NCI-H345 (cell line): ENCODE data around the gene POLR1A.

Experiments
- DNase-seq: peaks from one replicate; lab custom pipeline; 2025; lab: John Stamatoyannopoulos, UW

The POLR1A gene

GRCh38 chr2:86097114-86097896 is 8.4 kb downstream of the POLR1A start:
- no peak for DNase-seq

DNA sequence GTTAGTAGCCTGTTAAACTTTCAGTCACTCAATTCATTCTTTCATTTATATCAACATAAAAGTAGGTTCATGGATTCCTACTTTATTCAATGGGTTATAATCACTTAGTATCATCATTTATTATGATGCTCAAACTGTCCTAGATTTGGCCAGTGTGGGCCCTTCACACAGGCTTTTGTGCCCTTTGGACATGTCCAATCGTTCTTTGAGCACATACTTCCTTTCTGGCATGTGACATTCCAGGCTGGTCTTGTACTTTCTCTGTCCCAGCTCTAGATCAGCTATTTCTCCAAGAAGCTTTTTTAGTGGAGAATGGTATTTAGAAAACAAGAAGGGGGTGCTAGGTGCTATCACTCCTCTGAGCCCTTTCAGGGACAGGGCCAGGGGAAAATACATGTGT is 11.5 kb downstream of the POLR1A start:
- no peak for DNase-seq

- no peak for DNase-seq
Observed at GRCh38 chr2:86087936-86088850, 17.5 kb downstream of the POLR1A start.

GRCh38 chr2:86082756-86083155 is 22.9 kb downstream of the POLR1A start:
- no peak for DNase-seq

DNA sequence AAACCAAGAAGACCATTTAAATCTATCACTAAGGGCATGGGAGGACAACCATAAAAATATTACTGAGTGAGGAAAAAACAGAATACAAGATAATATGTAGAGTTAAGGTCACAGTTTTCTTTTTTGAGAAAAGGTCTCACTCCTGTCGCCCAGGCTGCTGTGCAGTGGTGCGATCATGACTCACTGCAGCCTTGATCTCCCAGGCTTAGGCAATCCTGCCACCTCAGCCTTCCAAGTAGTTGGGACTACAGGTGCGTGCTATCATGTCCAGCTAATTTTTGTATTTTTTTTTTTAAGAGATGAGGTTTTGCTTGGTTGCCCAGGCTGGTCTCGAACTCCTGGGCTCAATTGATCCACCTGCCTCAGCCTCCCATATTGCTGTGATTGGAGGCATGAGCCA is 24.0 kb downstream of the POLR1A start:
- DNase-seq, result no peak

- peak; percentile 49 for DNase-seq
Observed at GRCh38 chr2:86079981-86080911, 25.4 kb downstream of the POLR1A start.

- DNase-seq, result no peak
Observed at GRCh38 chr2:86078774-86079545, 26.7 kb downstream of the POLR1A start.

- DNase-seq, result no peak
Observed at GRCh38 chr2:86075886-86076285, 29.8 kb downstream of the POLR1A start.

DNA sequence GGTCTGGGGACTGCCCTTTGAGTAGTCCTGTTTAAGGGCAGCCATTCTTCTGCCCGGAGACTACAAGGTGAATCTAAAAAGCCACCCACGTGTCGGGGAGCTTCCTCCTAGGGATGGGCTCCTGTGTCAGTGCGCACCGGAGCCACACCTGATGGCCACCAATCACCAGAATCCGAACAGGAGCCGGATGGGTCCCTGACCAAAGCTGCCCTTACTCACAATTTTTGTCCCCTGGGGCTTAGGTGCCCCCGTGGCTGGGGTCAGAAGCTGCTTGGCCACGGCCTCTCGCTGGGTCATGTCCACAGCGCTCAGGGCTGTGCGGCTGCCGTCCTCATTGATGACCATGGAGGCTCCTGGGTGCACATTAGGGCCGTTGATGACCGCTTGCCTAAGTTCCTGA is 30.9 kb downstream of the POLR1A start:
- no peak for DNase-seq

DNA sequence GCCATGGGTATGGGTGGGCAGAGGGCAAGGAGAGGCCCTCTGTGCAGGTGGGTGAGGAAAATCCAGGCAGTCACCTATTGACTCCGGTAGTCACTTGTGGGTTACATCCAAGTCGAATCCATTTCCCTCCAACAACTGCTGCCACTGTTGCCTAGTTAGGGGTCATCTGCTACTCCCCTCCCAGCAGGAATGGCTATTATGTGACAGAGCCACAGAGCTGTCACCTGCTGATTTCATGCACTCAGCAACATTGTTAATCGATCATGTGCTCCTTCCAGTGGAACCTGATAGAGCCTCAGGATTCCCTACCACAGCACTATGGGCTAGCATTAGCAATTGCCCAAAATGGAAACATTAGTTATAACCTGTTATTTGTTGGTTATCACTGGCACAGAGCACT is 31.4 kb downstream of the POLR1A start:
- no peak for DNase-seq

- no peak for DNase-seq
Observed at GRCh38 chr2:86073225-86073624, 32.5 kb downstream of the POLR1A start.

DNA sequence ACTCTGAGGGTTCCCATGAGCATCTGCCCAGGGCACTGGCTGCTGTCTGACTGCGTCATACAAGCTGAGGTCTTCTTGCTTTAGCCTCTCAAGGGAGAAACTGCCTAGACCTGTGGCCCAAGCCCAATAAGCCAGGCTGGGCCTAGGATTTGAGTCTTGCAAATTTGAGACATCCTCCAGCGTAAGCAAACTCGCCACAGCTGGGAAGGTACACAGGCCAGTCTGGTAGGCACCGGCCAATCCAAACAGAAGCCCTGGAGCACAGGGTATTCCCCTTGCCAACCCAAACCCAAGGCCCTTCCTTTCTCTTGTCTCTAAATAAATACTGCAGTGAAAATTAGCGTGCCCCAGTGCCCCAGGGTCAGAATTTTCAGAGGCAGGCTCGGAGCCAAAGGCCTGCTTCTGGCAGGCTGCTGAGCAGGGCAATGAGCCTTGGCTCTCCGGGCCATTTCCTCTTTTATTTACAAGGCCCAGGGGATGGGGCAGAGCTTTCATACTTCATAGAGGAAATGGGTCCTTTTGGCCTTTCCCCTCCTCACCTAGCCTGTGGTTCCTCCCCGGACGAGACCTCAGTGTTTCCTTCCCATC is 33.3 kb downstream of the POLR1A start:
- DNase-seq, result no peak

GRCh38 chr2:86070868-86071267 is 34.8 kb downstream of the POLR1A start:
- DNase-seq, result no peak

DNA sequence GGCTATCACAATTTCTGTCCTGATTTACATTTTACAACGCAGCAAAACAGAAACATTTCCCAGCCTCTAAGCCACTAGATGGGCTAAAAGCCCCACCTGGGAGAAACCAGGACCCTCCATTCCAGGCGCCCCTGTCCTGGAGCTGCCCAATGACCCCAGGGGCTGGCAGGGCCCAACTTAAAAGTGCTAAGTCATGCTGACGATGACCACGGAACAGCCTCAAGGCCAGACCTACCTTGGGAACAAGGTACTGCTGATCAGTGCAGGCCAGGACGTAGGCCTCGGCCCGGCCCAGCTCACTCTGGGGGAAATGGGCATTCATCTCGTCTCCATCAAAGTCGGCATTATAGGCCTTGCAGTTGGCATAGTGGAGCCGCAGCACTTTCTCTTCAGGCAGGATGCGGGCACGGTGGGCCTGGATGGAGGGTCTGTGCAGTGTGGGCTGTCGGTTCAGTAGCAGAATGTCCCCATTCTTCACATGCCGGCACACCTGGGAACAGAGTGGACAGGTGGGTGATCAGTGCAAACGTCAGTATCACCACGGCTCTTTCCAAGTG is 35.8 kb downstream of the POLR1A start:
- no peak for DNase-seq

GRCh38 chr2:86069091-86069685 is 36.5 kb downstream of the POLR1A start:
- no peak for DNase-seq

DNA sequence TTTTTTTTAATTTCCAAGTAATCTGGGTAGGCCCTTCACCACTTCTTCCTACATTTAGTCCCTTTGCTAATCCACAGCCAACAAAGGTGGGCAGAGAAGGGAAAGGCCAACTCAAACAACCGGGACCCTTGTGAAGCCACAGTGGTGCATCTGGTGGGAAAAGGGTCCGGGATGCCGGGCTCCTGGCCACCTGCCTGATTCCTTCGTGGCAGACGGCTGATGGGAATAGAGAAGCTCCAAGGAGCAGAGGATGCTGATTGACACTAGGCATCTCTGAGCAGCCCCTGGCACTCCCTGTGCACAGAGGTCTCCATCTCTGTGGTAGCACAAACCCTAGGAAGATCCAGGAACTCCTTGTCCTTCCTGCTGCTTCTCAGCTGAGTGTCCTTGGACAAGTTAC is 37.0 kb downstream of the POLR1A start:
- DNase-seq, result no peak

DNA sequence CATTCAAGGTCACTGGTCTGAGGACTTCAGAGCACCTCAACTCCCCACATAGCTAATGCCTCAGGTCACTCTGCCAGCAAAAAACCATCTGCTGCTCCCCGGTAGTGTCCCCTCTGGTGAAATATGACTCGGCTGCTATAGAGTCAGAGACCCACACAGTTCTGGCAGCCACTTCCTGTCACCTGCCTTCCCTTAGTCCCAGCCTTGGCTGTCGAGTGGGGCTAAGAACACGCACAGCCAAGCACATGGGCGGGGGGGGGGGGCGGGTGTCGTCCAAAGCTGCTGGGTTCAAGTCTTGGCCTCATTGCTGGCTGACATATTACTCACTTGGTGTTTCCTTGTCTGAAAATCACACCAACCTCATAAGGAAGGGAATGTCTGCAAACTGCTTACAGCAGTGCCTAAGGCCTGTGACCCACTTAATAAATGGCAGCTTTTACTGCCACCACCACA is 37.5 kb downstream of the POLR1A start:
- no peak for DNase-seq

DNA sequence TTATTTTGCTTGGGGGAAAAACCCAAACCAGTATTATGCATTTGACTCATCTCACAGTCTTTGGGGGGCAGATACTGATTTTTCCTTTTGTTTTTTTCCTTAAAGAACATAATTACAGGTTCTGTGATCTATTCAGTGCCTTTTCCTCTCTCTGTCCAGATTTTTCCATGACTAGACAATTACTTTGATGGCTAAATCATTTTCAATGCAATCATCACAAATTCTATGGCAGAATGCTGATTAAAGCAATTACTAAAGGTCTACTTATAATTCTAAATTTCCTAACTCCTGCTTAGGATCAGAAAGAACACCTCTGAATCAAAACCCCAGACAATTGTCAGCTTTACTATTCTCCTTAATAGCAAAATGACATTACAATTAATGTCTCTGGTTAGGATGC is 38.8 kb downstream of the POLR1A start:
- DNase-seq, result no peak

DNA sequence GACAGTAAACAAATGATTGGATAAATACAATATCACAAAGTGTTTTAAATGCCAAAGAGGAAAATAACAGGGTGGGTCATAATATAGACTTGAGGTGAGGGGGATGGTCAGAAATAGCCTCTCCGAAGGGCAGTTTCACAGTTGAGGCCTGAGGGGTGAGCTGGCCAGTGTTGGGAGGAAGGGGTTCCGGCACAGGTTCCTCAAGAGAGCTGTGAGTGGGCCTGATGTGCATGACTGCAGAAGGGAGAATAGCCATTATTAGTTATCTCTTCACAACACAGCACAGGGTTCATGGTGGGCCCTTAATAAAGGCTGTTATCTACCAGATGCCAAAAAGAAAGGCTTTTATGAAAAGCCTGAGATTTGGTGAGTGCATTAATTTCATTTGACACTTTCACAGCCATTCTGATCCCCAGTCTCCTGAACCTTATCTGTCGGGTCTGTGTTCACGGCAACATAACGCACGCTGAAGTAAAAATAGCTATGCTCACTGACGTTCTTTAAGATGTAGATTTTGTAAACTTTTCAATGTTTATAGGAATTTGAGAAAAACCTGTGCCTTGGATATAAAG is 39.6 kb downstream of the POLR1A start:
- DNase-seq, result no peak

DNA sequence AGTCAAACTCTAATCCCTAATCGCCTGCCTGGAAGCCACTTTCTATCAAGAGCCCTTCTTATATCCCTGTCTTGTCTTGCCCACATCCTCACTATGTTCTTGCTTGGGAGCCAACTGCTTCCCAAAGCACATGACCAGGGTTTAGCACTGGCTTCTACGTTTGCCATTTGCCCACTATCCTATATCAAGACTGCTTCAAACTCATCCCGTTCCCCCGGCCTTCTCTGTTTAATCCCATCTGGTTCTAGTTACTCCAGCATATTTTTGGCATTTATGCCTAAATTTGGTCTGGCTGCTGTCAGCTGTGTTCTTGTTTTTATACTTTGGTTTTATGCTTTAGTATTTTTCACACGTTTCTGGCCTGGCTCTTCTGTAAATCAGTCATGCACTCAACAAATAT is 40.2 kb downstream of the POLR1A start:
- DNase-seq, result no peak
